WTC11 (cell line): ENCODE data around the gene SYNPO2. TPM values are rescaled to one million over a fixed set of nuclear protein-coding genes. Genes with fewer than 3 reads are reported as not detected.

Source experiments
- ATAC-seq: fragments of 200-7000 bp; cut with Tn5 transposase; 2 replicates; pipeline ENCODE4 v1.10.0; 2021; ENCODE audit warnings: mild to moderate bottlenecking, moderate library complexity
- CTCF ChIA-PET: fragments of 300-600 bp; sonication (Branson Sonifier 250); formaldehyde crosslinking; loops from one replicate; lab custom pipeline; 2021; ENCODE audit warnings: antibody characterized with exemption; lab: Charles Lee
- POLR2A ChIA-PET: fragments of 350-600 bp; sonication (Branson Sonifier 250); formaldehyde crosslinking; loops from one replicate; lab custom pipeline; 2021; ENCODE audit warnings: antibody characterized with exemption; lab: Charles Lee
- DNase-seq: peaks from one replicate; pipeline ENCODE4 v3.0.0; 2021; ENCODE audit warnings: low spot score
- H3K27ac Mint-ChIP-seq: 2 replicates; pipeline ENCODE4 v1.8.0; 2021; ENCODE audit warnings: mixed read lengths
- H3K27me3 Mint-ChIP-seq: 2 replicates; pipeline ENCODE4 v1.8.0; 2021; ENCODE audit warnings: low read depth, mild to moderate bottlenecking, moderate library complexity, mixed read lengths
- H3K36me3 Mint-ChIP-seq: 2 replicates; pipeline ENCODE4 v1.8.0; 2021; ENCODE audit warnings: mixed read lengths
- H3K4me1 Mint-ChIP-seq: 2 replicates; pipeline ENCODE4 v1.8.0; 2022; ENCODE audit warnings: mixed read lengths
- H3K4me3 Mint-ChIP-seq: 2 replicates; pipeline ENCODE4 v1.8.0; 2021; ENCODE audit warnings: mild to moderate bottlenecking, moderate library complexity, mixed read lengths
- H3K9me3 Mint-ChIP-seq: 2 replicates; pipeline ENCODE4 v1.8.0; 2021; ENCODE audit warnings: mixed read lengths
- ATF1 ChIP-seq: sonication (generic); formaldehyde crosslinking; IDR thresholded peaks from 2 replicates; pipeline ENCODE4 v1.8.1; 2023; ENCODE audit warnings: mild to moderate bottlenecking, moderate library complexity, missing genetic modification reagents
- E2F4 ChIP-seq: sonication (generic); formaldehyde crosslinking; IDR thresholded peaks from 2 replicates; pipeline ENCODE4 v1.8.1; 2022; ENCODE audit warnings: low read depth, mild to moderate bottlenecking, moderate library complexity, missing genetic modification reagents, borderline replicate concordance
- EMX1 ChIP-seq: fragments of 250-450 bp; sonication (Bioruptor Pico); IDR thresholded peaks from 2 replicates; pipeline ENCODE4 v1.8.0; 2021; ENCODE audit warnings: mild to moderate bottlenecking
- ERG ChIP-seq: fragments of 250-450 bp; sonication (Bioruptor Pico); IDR thresholded peaks from 2 replicates; pipeline ENCODE4 v1.8.0; 2021; ENCODE audit warnings: mild to moderate bottlenecking
- GTF2I ChIP-seq: fragments of 250-450 bp; sonication (Bioruptor Pico); conservative IDR thresholded peaks from 2 replicates; pipeline ENCODE4 v1.4.0; 2021; ENCODE audit warnings: mild to moderate bottlenecking
- JUN ChIP-seq: sonication (generic); formaldehyde crosslinking; IDR thresholded peaks from 2 replicates; pipeline ENCODE4 v1.8.0; 2023; ENCODE audit warnings: mild to moderate bottlenecking, missing genetic modification reagents
- MXD4 ChIP-seq: fragments of 250-450 bp; sonication (Bioruptor Pico); IDR thresholded peaks from 2 replicates; pipeline ENCODE4 v1.8.0; 2021; ENCODE audit warnings: mild to moderate bottlenecking, moderate library complexity, borderline replicate concordance
- NFATC4 ChIP-seq: fragments of 250-450 bp; sonication (Bioruptor Pico); IDR thresholded peaks from 2 replicates; pipeline ENCODE4 v1.9.0; 2021; ENCODE audit warnings: mild to moderate bottlenecking
- RORB ChIP-seq: fragments of 250-450 bp; sonication (Bioruptor Pico); IDR thresholded peaks from 2 replicates; pipeline ENCODE4 v1.9.0; 2021; ENCODE audit warnings: mild to moderate bottlenecking
- TCF7 ChIP-seq: sonication (generic); formaldehyde crosslinking; IDR thresholded peaks from 2 replicates; pipeline ENCODE4 v1.8.0; 2022; ENCODE audit warnings: mild to moderate bottlenecking, low read depth, missing genetic modification reagents, moderate library complexity
- TEAD1 ChIP-seq: sonication (generic); formaldehyde crosslinking; IDR thresholded peaks from 2 replicates; pipeline ENCODE4 v1.8.0; 2022; ENCODE audit warnings: mild to moderate bottlenecking, missing genetic modification reagents
- ZBTB21 ChIP-seq: sonication (generic); formaldehyde crosslinking; IDR thresholded peaks from 2 replicates; pipeline ENCODE4 v1.8.1; 2023; ENCODE audit warnings: mild to moderate bottlenecking, missing genetic modification reagents, borderline replicate concordance
- ZBTB43 ChIP-seq: sonication (generic); formaldehyde crosslinking; IDR thresholded peaks from 2 replicates; pipeline ENCODE4 v1.8.1; 2023; ENCODE audit warnings: mild to moderate bottlenecking, missing genetic modification reagents
- ZMAT4 ChIP-seq: fragments of 250-450 bp; sonication (Bioruptor Pico); IDR thresholded peaks from 2 replicates; pipeline ENCODE4 v1.9.0; 2021; ENCODE audit warnings: mild to moderate bottlenecking
- ZNF263 ChIP-seq: sonication (generic); formaldehyde crosslinking; IDR thresholded peaks from 2 replicates; pipeline ENCODE4 v1.8.1; 2022; ENCODE audit warnings: low read depth, mild to moderate bottlenecking, moderate library complexity, missing genetic modification reagents
- ZNF416 ChIP-seq: fragments of 250-450 bp; sonication (Bioruptor Pico); IDR thresholded peaks from 2 replicates; pipeline ENCODE4 v1.9.0; 2021; ENCODE audit warnings: mild to moderate bottlenecking, inconsistent platforms
- ZNF671 ChIP-seq: fragments of 250-450 bp; sonication (Bioruptor Pico); IDR thresholded peaks from 2 replicates; pipeline ENCODE4 v1.8.0; 2021; ENCODE audit warnings: mild to moderate bottlenecking
- total RNA-seq: library from RNA; stranded (reverse); gene quantifications from 3 replicates; pipeline ENCODE4 v1.2.3, GENCODE V29; 2021
- TF ChIP-seq, protein P1 (sequence below): sonication (generic); formaldehyde crosslinking; IDR thresholded peaks from 2 replicates; pipeline ENCODE4 v1.8.0; 2023; ENCODE audit warnings: mild to moderate bottlenecking, missing genetic modification reagents

The SYNPO2 gene
- total RNA-seq, 1 experiment from 2014 or later = 1.9 TPM

- TF ChIP-seq ZBTB43 (CRISPR knock-in tag) = no peak
- no peak for TF ChIP-seq ZBTB21 (CRISPR knock-in tag)
Observed at GRCh38 chr4:119070301-119070700, 181.6 kb downstream of the SYNPO2 start (continued).

DNA sequence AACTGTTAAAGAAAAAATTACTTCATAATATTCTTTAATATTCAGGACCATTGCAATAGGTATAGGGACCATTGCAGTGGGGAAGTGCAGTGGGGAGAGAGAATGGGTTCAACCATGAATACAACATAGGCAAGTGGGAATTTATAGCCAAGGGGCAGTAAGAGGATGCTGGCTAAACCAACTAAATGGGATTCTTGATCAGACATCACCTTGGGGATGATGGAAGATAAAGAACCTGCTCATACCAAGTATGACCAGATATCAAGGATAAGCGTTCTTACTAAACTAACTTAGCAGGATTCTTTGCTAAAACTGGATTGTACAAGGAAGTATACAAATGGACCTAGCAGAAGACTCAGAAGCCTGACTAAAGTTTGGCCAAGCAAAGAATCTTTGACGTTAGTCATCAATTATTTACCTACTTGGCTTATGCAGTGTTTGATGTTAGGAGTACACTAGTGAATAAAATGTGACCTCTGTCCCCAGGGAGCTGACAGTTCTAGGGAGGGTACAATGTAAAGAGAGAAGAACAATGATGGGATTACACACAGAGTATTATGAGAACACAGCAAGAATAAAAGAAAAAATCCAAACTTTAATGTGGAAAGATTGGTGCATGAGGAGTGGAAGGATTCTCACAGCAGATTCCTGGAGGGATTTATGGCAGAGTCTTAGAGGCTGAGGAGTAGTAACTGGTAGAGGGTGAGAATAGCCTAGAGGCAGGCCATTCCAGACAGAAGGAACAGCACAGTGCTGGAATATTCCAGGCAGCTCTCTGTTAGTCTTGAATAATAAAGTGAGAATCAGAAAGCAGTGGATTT lies 192.3 kb downstream of the SYNPO2 start:
- DNase-seq (no peak), ATAC-seq (no peak)
- H3K27me3 Mint-ChIP-seq = no peaks in the 10 kb centered on the region
- ChIA-PET POLR2A (no interaction called here), CTCF (no interaction called here)
- H3K4me3 Mint-ChIP-seq = no peak overlapping the region
- TF ChIP-seq ZNF671 (CRISPR knock-in tag) = no peak
- TF ChIP-seq ERG = no peak
- TF ChIP-seq, protein P1, sequence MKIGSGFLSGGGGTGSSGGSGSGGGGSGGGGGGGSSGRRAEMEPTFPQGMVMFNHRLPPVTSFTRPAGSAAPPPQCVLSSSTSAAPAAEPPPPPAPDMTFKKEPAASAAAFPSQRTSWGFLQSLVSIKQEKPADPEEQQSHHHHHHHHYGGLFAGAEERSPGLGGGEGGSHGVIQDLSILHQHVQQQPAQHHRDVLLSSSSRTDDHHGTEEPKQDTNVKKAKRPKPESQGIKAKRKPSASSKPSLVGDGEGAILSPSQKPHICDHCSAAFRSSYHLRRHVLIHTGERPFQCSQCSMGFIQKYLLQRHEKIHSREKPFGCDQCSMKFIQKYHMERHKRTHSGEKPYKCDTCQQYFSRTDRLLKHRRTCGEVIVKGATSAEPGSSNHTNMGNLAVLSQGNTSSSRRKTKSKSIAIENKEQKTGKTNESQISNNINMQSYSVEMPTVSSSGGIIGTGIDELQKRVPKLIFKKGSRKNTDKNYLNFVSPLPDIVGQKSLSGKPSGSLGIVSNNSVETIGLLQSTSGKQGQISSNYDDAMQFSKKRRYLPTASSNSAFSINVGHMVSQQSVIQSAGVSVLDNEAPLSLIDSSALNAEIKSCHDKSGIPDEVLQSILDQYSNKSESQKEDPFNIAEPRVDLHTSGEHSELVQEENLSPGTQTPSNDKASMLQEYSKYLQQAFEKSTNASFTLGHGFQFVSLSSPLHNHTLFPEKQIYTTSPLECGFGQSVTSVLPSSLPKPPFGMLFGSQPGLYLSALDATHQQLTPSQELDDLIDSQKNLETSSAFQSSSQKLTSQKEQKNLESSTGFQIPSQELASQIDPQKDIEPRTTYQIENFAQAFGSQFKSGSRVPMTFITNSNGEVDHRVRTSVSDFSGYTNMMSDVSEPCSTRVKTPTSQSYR (CRISPR knock-in tag) = no peak
- no peak for TF ChIP-seq ZBTB21 (CRISPR knock-in tag)
- no peak for TF ChIP-seq E2F4 (CRISPR knock-in tag)
- TF ChIP-seq ZNF263 (CRISPR knock-in tag) = no peak
- TF ChIP-seq RORB (CRISPR knock-in tag) = no peak
- no peak for TF ChIP-seq TCF7 (CRISPR knock-in tag)
- TF ChIP-seq ZMAT4 = no peak
- TF ChIP-seq ZBTB43 (CRISPR knock-in tag) = no peak
- TF ChIP-seq MXD4 (CRISPR knock-in tag) = no peak
- no peak for TF ChIP-seq JUN (CRISPR knock-in tag)
- no peak for TF ChIP-seq TEAD1 (CRISPR knock-in tag)
- TF ChIP-seq GTF2I (CRISPR knock-in tag) = no peak
- no peak for TF ChIP-seq EMX1 (CRISPR knock-in tag)
- no peak for TF ChIP-seq ZNF416
- no peak for TF ChIP-seq ATF1 (CRISPR knock-in tag)
- no peak for TF ChIP-seq NFATC4
- H3K4me1 Mint-ChIP-seq = no peaks in the 10 kb centered on the region
- H3K9me3 Mint-ChIP-seq = no peaks in the 10 kb centered on the region
- no peak overlapping the region for H3K27ac Mint-ChIP-seq
- no peaks in the 10 kb centered on the region for H3K36me3 Mint-ChIP-seq
